ENCODE results near the gene SPPL2B.

SPPL2B gene

DNA sequence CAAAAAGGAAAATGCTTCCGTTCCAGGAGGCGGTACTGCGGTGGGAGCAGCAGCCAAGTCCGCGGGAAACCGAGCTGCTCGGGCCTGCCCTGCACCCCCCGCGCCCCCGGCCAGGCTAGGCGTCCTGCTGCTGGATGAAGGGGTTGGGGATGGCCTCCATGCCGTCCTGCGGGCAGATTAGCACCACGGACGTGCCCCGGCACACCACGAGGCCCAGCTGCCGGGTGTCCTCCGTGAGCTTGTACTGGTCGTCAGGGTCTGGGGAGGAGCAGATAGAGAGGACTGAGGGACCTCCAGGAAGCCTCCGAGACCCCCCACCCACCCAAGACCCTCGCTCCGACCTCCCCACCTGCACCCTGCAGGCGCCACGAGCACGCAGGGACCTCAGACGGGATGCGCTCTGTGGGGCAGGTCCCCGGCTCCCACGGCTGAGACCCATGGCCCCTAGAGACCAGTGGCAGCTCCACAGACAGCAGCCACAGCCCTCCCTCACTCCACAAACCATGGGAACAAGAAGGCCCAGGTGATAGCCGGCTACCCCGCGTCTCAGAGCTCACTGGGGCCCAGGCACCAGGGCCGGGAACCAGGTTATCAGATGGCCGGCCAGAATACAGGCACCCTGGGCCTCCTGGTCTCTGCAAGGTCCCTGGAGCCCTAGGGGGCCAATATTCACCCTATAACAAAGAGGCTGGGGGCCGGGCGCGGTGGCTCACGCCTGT, 6.8 kb upstream of the SPPL2B start:
- no peak for DNase-seq (ENCODE audit: low spot score)

- no peak for DNase-seq (ENCODE audit: low spot score)
Measured at GRCh38 chr19:2323707-2324106, 4.8 kb upstream of the SPPL2B start.

DNA sequence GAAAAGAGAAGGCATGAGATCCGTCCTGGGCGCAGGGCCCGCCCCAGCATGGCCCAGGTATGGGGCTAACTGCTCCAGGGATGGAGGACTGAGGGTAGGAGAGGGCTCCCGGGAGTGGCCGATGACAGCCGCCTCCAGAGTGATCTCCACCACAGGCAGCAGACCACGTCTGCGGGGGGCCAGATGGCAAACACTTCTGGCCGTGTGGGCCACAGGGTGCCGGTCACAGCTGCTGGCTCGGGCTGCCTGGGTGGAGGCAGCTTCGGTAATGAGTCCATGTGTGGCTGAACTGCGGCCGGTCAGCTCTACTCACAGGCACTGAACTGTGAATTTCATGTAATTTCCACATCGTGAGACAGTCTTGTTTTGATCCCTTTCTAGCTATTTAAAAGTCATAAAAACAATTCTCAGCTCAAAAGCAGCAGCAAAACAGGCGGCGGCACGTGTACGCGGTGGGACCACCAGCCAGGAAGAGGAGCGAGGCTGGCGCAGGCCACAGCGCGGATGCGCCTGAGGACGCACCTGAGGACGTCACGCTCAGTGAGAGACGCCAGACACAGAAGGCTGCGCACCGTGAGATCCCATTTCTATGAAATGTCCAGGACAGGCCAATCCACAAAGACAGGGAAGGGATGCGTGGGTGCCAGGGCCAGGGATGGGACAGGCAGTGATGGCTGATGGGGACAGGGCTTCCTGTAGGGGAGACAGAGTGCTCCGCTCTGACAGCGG, 4.1 kb upstream of the SPPL2B start:
- DNase-seq (ENCODE audit: low spot score): no peak

DNA sequence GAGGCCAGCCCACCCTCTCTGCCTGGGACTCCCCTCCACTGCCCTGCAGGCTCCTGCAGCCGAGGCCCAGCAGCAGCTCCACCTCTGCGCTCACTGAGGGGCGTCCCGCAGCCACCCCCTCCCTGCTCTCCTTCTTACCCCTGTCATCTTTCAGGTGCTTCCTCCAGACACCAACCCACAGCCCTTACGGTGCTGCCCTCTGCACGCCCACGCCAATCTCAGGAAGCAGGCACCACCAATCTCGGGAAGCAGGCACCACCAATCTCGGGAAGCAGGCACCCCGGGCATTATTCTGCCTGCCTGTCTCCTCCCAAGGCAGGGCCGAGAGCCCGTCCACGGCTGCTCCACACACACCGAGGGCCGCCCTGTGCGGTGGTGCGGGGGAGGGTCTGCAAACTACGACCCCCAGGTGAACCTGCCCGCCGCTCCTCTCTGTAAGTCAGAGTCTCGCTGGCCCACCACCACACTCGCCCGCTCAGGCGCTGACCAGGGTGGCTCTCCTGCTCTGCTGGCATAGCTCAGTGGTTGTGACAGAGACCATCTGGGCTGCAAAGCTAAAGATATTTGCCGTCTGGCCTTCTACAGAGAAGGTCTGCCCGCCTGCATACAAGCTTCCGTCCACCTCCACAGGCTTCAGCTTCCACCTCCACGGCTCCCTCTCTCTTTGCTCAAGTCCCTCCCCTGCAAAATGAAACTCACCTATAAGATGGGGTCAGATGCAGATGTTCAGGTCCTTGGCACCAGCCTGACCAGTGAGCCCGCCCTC, 3.0 kb upstream of the SPPL2B start:
- no peak for DNase-seq (ENCODE audit: low spot score)

GRCh38 chr19:2326699-2327360, 1.7 kb upstream of the SPPL2B start:
- no peak for DNase-seq (ENCODE audit: low spot score)

DNA sequence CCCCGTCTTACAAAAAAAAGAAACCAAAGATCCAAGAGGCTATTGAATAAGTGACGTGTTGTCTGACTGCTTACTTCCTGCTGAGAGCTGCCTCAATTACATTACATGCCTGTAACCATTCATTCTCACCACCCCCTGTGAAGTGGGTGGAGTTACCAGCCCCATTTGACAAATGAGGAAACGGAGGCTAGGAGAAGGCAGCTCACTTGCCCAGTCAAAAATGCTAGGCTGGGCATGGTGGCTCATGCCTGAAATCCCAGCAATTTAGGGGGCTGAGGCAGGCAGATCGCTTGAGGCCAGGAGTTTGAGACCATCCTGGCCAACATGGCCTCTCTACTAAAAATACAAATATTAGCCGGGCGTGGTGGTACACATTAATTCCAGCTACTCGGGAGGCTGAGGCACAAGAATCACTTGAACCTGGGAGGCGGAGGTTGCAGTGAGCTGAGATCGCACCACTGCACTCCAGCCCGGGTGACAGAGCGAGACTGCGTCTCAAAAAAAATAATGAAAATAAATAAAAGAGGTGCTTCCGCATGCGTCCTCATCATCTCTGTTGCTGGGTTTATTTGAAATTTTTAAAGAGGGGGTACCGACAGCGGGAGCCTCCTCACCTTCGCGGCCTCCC, 597 bp upstream of the SPPL2B start:
- DNase-seq (ENCODE audit: low spot score): peak; percentile 70

DNA sequence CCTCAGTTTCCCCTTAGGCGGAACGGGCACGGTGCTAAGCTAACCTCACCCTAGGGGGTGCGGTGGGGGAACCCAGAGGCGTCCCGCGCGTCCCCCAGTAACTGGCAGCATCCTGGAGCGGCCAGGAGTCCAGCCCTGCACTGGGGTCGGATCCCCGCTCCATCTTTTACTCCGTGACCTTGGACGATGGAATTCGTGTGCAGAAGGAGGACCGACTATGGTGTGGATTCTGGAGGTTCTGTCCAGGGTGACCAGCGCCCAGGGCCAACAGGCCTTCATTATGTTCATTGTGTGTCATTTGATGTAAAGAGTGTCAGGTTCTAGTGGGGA, 630 bp downstream of the SPPL2B start:
- DNase-seq (ENCODE audit: low spot score): no peak

DNA sequence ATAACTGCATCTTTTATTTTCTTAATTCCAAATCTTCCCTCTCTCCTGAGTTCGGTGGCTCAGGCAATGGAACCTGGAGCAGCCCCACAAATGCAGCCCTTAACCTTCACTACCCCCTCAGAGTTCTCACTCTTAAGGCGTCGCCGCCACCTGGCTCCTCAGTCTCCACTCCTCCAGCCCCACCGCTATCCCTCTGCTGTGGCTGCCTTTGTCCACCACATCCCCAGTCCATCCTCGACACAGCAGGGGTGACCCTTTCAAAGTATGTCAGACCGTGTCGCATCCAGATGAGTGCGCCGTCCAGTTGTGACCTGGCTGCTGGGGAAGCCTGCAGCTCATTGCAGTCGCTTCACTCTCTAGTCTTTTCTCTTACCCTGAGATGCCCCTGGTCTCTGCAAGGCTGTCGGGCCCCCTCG, 1.0 kb downstream of the SPPL2B start:
- no peak for DNase-seq (ENCODE audit: low spot score)

DNA sequence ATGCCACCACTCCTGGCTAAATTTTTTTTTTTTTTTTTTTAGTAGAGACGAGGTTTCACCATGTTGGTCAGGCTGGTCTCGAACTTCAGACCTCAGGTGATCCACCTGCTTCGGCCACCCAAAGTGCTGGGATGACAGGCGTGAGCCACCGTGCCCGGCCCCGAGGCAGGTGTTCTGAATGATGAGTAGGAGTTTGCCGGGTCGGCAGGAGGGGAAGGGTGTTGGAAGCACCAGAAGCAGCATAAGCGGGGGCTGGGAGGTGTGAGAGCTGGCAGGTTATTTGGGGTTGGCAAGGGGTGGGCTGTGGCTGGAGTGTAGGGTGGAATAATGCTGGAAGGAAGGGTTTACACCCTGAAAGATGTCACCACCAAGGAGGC, 1.8 kb downstream of the SPPL2B start:
- no peak for DNase-seq (ENCODE audit: low spot score)

- DNase-seq (ENCODE audit: low spot score): no peak
Measured at GRCh38 chr19:2330632-2331284, 2.3 kb downstream of the SPPL2B start.

DNA sequence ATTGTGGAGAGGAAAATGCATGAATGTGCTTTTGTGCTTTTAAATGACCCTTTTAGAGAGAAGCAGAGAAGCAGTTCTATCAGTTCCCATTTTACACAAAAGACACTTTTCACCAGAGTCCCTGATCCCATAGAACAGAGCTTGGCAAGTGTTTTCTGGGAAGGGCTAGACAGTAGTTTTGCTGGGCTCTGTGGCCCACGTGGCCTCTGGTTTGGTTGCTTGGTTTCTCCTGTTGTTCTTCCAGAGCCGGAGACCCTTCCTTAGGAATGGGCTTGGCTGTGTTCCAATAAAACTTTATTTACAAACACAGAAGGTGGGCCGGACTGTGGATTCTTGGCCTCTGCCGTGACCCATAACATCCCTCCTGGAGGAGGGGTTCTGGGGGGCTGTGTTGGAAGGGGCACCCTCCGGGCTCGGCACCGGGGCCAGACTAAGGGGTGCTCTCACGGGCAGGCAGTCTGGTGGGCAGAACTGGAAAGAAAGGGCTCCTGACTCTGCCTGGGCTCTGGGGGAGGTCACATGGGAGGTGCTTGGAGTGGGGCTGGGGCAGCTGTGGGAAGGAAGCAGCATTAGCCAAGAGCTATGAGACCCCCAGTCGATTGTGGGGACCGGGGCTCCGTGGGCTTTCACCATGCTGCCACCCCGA, 3.2 kb downstream of the SPPL2B start:
- no peak for DNase-seq (ENCODE audit: low spot score)

DNA sequence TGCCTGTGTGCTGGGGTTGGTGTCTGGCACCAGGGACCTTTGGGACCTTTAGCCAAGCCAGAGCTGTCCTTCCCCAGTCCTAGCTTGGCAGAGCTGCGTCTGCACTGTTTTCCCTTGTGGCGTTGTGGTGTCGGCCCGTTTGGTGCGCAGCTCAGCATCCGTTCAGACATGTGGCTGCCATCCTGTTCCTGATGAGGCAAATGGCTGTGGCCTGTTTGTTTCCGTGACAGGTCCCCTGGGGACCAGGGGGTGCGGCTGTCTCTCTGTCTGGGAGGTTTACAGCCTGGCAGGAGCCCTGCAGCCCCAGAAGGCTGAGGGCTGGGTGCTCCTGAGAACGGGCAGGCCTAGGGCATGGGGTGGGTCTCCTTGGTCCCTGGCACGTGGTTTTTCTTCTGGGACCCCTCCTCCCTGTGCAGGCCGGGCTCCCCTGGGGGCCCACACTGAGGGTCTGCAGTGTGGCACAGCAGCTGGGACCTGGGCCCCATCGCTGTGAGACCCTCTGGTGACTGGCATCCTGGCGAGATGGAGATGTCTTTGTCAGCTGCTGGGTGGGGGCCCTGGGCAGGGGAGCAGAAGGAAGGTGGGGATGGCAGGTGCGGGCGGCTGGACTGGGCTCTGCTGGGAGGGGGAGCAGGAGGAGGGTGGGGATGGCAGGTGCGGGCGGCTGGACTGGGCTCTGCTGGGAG, 4.0 kb downstream of the SPPL2B start:
- DNase-seq (ENCODE audit: low spot score): peak; percentile 13

GRCh38 chr19:2333027-2333806, 4.7 kb downstream of the SPPL2B start:
- no peak for DNase-seq (ENCODE audit: low spot score)

- no peak for DNase-seq (ENCODE audit: low spot score)
Measured at GRCh38 chr19:2333807-2334211, 5.3 kb downstream of the SPPL2B start.

DNA sequence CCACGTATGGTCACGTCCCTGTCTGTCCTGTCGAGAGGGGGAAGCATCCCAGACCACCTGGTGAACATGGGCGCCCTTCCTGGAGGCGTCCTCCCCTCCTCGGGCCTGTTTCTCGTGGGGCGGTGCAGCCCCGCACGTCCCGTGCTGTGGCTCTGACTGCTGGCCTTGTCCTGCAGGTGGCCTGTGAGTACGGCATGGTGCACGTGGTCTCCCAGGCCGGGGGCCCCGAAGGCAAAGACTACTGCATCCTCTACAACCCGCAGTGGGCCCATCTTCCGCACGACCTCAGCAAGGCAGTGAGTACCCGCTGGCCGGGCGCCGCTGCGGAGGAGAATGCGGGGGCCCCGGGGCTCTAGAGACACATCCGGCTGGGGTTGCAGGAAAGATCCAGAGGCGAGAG, 5.9 kb downstream of the SPPL2B start:
- DNase-seq (ENCODE audit: low spot score): no peak

DNA sequence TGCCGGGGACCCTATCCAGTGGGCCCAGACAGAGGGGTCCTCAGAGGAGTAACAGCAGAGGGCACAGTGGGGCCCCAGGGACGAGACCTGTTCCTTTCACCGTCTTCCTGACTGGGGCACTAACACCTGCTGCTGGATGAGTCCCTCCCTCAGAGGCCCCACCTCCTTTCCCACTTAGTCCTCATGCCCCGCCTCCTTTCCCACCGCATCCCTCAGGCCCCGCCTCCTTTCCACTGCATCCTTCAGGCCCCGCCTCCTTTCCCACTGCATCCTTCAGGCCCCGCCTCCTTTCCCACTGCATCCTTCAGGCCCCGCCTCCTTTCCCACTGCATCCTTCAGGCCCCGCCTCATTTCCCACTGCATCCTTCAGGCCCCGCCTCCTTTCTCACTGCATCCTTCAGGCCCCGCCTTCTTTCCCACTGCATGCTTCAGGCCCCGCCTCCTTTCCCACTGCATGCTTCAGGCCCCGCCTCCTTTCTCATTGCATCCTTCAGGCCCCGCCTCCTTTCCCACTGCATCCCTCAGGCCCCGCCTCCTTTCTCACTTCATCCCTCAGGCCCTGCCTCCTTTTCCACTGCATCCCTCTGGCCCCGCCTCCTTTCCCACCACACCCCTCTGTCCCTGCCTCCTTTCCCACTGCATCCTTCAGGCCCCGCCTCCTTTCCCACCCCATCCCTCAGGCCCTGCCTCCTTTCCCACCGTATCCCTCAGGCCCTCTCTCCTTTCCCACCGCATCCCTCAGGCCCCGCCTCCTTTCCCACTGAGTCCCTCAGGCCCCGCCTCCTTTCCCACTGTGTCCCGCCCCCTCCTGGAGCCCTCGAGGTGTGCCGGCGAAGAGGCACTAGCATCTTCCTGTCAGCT, 6.7 kb downstream of the SPPL2B start:
- DNase-seq (ENCODE audit: low spot score): no peak

DNA sequence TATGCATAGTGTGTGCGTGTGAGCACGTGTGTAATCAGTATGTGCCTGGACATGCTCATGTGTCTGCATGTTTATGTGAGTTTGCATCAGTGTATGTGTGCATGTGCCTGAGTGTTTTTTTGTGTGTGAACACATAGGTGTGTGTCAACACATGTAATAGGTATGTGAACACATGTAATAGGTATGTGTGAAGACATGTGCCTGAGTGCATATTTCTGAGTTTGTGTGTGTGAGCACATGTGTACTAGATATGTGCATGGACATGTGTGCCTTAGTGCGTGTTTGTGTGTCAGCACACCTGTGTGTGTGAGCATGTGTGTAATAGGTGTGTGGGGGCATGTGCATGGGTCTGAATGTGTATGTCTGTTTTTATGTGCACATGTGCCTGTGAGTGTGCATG, 7.4 kb downstream of the SPPL2B start:
- DNase-seq (ENCODE audit: low spot score): no peak

- no peak for DNase-seq (ENCODE audit: low spot score)
Measured at GRCh38 chr19:2336528-2337328, 8.2 kb downstream of the SPPL2B start.
